HepG2 (cell line): ENCODE measurements around the gene MLYCD. TPM values are rescaled to one million over a fixed set of nuclear protein-coding genes. Genes with fewer than 3 reads are reported as not detected.
A peak's percentile ranks its signal among the peaks of the same experiment; 100 is the strongest.

Experiments used
- FOXA1 ChIP-seq, 2 experiments: fragments of 450-650 bp in 1 of 2; sonication (generic) in 1 of 2; formaldehyde crosslinking in 1 of 2; IDR thresholded peaks; 2 replicates each; pipeline versions ENCODE4 v1.4.0 to v1.6.1; 2016 to 2020; ENCODE audit warnings: missing genetic modification reagents in 1 of 2
- GABPA ChIP-seq, 2 experiments: IDR thresholded peaks; 2 replicates each; pipeline ENCODE4 v1.6.1; 2011 to 2016; ENCODE audit warnings: low read depth in 2 of 2, low read length in 1 of 2, missing biosample characterization in 1 of 2, missing genetic modification characterization in 1 of 2
- LBX2 ChIP-seq: sonication (generic); formaldehyde crosslinking; IDR thresholded peaks from 2 replicates; pipeline ENCODE4 v1.5.0; 2020; ENCODE audit warnings: missing genetic modification reagents, mild to moderate bottlenecking, borderline replicate concordance
- NR2F6 ChIP-seq, 2 experiments: IDR thresholded peaks; 2 replicates each; pipeline ENCODE4 v1.6.1; 2016; ENCODE audit warnings: antibody characterized with exemption in 1 of 2, mild to moderate bottlenecking in 1 of 2
- PBX3 ChIP-seq: sonication (generic); formaldehyde crosslinking; IDR thresholded peaks from 2 replicates; pipeline ENCODE4 v1.8.1; 2023; ENCODE audit warnings: missing genetic modification reagents, inconsistent platforms, borderline replicate concordance
- PTBP1 ChIP-seq: fragments of 200-400 bp; formaldehyde crosslinking; IDR thresholded peaks from 2 replicates; pipeline ENCODE4 v1.6.1; 2018; ENCODE audit warnings: low read length, low read depth; ENCODE audit not compliant: poor library complexity, severe bottlenecking
- ZFP82 ChIP-seq: sonication (generic); formaldehyde crosslinking; IDR thresholded peaks from 2 replicates; pipeline ENCODE4 v1.5.1; 2020; ENCODE audit warnings: mild to moderate bottlenecking, missing genetic modification reagents, borderline replicate concordance
- ZMYM3 ChIP-seq: sonication (generic); formaldehyde crosslinking; IDR thresholded peaks from 2 replicates; pipeline ENCODE4 v1.5.1; 2020; ENCODE audit warnings: mild to moderate bottlenecking, missing genetic modification reagents
- ZNF580 ChIP-seq: IDR thresholded peaks from 2 replicates; pipeline ENCODE4 v1.6.1; 2016; ENCODE audit warnings: low read depth, borderline replicate concordance
- ZNF607 ChIP-seq: sonication (generic); formaldehyde crosslinking; IDR thresholded peaks from 2 replicates; pipeline ENCODE4 v1.5.1; 2020; ENCODE audit warnings: missing genetic modification reagents, mild to moderate bottlenecking, borderline replicate concordance
- ZNF619 ChIP-seq: sonication (generic); formaldehyde crosslinking; IDR thresholded peaks from 2 replicates; pipeline ENCODE4 v1.4.0; 2020; ENCODE audit warnings: mild to moderate bottlenecking, missing genetic modification reagents
- ZNF644 ChIP-seq: IDR thresholded peaks from 2 replicates; pipeline ENCODE4 v1.6.1; 2016; ENCODE audit warnings: low read depth
- ZNF687 ChIP-seq: sonication (generic); formaldehyde crosslinking; IDR thresholded peaks from 2 replicates; pipeline ENCODE4 v1.5.1; 2020; ENCODE audit warnings: mild to moderate bottlenecking, missing genetic modification reagents, moderate library complexity
- ZNF746 ChIP-seq: sonication (generic); formaldehyde crosslinking; IDR thresholded peaks from 2 replicates; pipeline ENCODE4 v1.8.0; 2022; ENCODE audit warnings: mild to moderate bottlenecking, missing genetic modification reagents
- ZNF788 ChIP-seq: sonication (generic); formaldehyde crosslinking; IDR thresholded peaks from 2 replicates; pipeline ENCODE4 v1.5.0; 2020; ENCODE audit warnings: mild to moderate bottlenecking, missing genetic modification reagents, borderline replicate concordance
- polyA plus RNA-seq, 8 experiments: library from polyadenylated mRNA; depleted of rRNA in 3 of 8; stranded (reverse) in 7 of 8; unstranded in 1 of 8; fragments of >200 nt; fragmentation: Illumina TruSeq in 4 of 8; extraction: Trizol in 4 of 8; gene quantifications; 2 replicates each; pipeline versions ENCODE4 v1.2.1 to v1.2.3, GENCODE V29; 2011 to 2016; ENCODE audit warnings: low read depth in 4 of 8, missing spikeins in 1 of 8, mixed read lengths in 1 of 8; ENCODE audit not compliant: insufficient read depth in 1 of 8
- total RNA-seq, 5 experiments: library from RNA; depleted of rRNA; stranded (reverse); fragments of >200 nt; fragmentation: Illumina TruSeq; extraction: Trizol; gene quantifications; 2 replicates each; pipeline ENCODE4 v1.2.3, GENCODE V29; 2016; ENCODE audit warnings: low read depth in 1 of 5
- TF ChIP-seq, protein P1 (sequence below): sonication (generic); formaldehyde crosslinking; IDR thresholded peaks from 2 replicates; pipeline ENCODE4 v1.5.0; 2020; ENCODE audit warnings: mild to moderate bottlenecking, missing genetic modification reagents, borderline replicate concordance

Gene MLYCD
- total and polyA plus RNA-seq, 2 of the 13 experiments (the other 11 are each of a cell fraction or from before 2014, with no cell fraction given) = 1.8 to 4.0 TPM

DNA sequence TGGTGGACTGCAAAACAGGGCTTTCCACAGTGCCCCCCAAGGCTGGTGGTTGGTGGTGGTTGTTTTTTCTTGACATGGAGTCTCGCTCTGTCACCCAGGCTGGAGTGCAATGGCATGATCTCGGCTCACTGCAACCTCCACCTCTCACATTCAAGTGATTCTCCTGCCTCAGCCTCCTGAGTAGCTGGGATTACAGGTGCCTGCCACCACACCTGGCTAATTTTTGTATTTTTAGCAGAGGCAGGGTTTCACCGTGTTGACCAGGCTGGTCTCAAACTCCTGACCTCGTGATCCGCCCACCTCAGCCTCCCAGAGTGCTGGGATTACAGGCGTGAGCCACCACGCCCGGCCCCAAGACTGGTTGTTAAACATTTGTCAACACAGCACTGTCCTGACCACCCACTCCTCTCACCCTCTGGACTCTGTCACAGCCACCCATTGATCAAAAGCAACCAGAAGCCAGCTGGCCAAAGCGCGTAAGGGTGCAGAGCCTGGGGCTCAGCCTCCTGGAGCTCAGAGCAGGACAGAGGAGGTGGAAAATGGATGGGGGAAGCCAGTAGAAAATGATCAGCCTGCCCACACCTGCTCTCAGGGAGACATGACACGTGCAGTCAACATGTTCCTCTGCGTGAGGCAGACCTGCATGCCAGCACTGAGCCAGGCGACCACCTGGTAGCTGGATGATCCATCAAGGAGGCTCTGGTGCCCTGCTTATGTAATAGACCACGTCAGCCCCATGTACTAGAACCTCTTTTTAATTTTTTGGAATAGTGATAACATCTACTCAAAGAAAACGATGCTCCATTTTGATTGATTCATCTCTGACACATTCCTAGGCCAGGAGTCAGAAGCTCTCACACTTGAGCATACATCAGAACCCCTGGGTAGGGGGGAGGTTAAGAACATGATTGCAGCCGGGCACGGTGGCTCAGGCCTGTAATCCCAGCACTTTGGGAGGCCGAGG, 39.3 kb downstream of the MLYCD start (continued):
- TF ChIP-seq, protein P1, sequence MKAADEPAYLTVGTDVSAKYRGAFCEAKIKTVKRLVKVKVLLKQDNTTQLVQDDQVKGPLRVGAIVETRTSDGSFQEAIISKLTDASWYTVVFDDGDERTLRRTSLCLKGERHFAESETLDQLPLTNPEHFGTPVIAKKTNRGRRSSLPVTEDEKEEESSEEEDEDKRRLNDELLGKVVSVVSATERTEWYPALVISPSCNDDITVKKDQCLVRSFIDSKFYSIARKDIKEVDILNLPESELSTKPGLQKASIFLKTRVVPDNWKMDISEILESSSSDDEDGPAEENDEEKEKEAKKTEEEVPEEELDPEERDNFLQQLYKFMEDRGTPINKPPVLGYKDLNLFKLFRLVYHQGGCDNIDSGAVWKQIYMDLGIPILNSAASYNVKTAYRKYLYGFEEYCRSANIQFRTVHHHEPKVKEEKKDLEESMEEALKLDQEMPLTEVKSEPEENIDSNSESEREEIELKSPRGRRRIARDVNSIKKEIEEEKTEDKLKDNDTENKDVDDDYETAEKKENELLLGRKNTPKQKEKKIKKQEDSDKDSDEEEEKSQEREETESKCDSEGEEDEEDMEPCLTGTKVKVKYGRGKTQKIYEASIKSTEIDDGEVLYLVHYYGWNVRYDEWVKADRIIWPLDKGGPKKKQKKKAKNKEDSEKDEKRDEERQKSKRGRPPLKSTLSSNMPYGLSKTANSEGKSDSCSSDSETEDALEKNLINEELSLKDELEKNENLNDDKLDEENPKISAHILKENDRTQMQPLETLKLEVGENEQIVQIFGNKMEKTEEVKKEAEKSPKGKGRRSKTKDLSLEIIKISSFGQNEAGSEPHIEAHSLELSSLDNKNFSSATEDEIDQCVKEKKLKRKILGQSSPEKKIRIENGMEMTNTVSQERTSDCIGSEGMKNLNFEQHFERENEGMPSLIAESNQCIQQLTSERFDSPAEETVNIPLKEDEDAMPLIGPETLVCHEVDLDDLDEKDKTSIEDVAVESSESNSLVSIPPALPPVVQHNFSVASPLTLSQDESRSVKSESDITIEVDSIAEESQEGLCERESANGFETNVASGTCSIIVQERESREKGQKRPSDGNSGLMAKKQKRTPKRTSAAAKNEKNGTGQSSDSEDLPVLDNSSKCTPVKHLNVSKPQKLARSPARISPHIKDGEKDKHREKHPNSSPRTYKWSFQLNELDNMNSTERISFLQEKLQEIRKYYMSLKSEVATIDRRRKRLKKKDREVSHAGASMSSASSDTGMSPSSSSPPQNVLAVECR (CRISPR knock-in tag) = no peak
- TF ChIP-seq ZNF619 (CRISPR knock-in tag) (no peak), PTBP1 (no peak), ZNF687 (peak; percentile 65), ZNF580 (CRISPR knock-in tag) (no peak), NR2F6 (IDR thresholded peaks at IDR 0.05) (no peak), NR2F6 (CRISPR knock-in tag; IDR thresholded peaks at IDR 0.05) (0 out of 2 replicates have a peak, but pooled peaks have one; percentile 6), ZFP82 (CRISPR knock-in tag) (no peak), LBX2 (CRISPR knock-in tag) (0 out of 2 replicates have a peak, but pooled peaks have one; percentile 33), ZNF607 (CRISPR knock-in tag) (0 out of 2 replicates have a peak, but pooled peaks have one; percentile 45), PBX3 (no peak), ZNF644 (CRISPR knock-in tag) (peak; percentile 53; the same call in 1 of the 2 replicates), FOXA1 (IDR thresholded peaks at IDR 0.05) (no peak), FOXA1 (CRISPR knock-in tag; IDR thresholded peaks at IDR 0.05) (peak; percentile 28; the same call in 1 of the 2 replicates), GABPA (IDR thresholded peaks at IDR 0.05; ENCODE audit: low read depth, low read length) (no peak), GABPA (CRISPR knock-in tag; IDR thresholded peaks at IDR 0.05; ENCODE audit: low read depth) (no peak), ZMYM3 (CRISPR knock-in tag) (peak; percentile 96), ZNF788 (CRISPR knock-in tag) (no peak), ZNF746 (CRISPR knock-in tag) (peak; percentile 56; the same call in 1 of the 2 replicates)
